Transverse colon (tissue), 4 donors: ENCODE results near the gene SCN5A. TPM values are rescaled to one million over a fixed set of nuclear protein-coding genes. Genes with fewer than 3 reads are reported as not detected.

Source experiments
- DNase-seq: peaks from one replicate; pipeline ENCODE4 v3.0.0-alpha.2; 2019
- H3K27ac ChIP-seq, 4 donors: fragments of 200-600 bp; sonication (generic); 2 replicates each; pipeline ENCODE4 v1.5.1; 2016 to 2018; ENCODE audit warnings: inconsistent platforms in 4 of 4
- H3K27me3 ChIP-seq: fragments of 200-600 bp; sonication (generic); 2 replicates; pipeline ENCODE4 v1.5.1; 2017; ENCODE audit warnings: inconsistent platforms
- H3K36me3 ChIP-seq, 4 donors: fragments of 200-600 bp; sonication (generic); 2 replicates each; pipeline ENCODE4 v1.5.1; 2017 to 2019; ENCODE audit warnings: inconsistent platforms in 4 of 4
- H3K4me1 ChIP-seq, 4 donors: fragments of 200-600 bp; sonication (generic); 2 replicates each; pipeline ENCODE4 v1.5.1; 2017 to 2020; ENCODE audit warnings: inconsistent platforms in 4 of 4
- H3K4me3 ChIP-seq, 4 donors: fragments of 200-600 bp; sonication (generic); 1 replicate in 1 of 4; 2 replicates in 3 of 4; pipeline versions ENCODE4 v1.5.1 to v1.6.1; 2017 to 2019; ENCODE audit warnings: inconsistent platforms in 4 of 4
- H3K9me3 ChIP-seq, 2 donors: fragments of 200-600 bp; sonication (generic); 2 replicates each; pipeline ENCODE4 v1.5.1; 2017 to 2019; ENCODE audit warnings: inconsistent platforms in 2 of 2
- EP300 ChIP-seq: sonication (generic); formaldehyde crosslinking; IDR thresholded peaks from one replicate; pipeline ENCODE4 v1.6.1; 2017; ENCODE audit warnings: antibody characterized with exemption, low read depth
- POLR2A ChIP-seq: fragments of 450-650 bp; IDR thresholded peaks from one replicate; pipeline ENCODE4 v1.6.1; 2016; ENCODE audit warnings: antibody characterized with exemption, mild to moderate bottlenecking, moderate library complexity
- POLR2AphosphoS5 ChIP-seq, 3 donors: sonication (generic); formaldehyde crosslinking; IDR thresholded peaks; one replicate each; pipeline ENCODE4 v1.6.1; 2016; ENCODE audit warnings: antibody characterized with exemption in 3 of 3
- WGBS, 2 donors: methylation state at CpG; one replicate each; pipeline ENCODE4 v1.1.5; 2018; ENCODE audit warnings: low coverage in 1 of 2; 5-methylcytosine and 5-hydroxymethylcytosine counted together
- in situ Hi-C, 4 donors: fragments of 200-750 bp; cut with MboI; loops; one replicate each; pipeline versions ENCODE4 v1.15.0 to v1.15.1; 2017; ENCODE audit warnings: low sequenced_read_pairs in 3 of 4, low pct_ligation_motif_present in 1 of 4, low pct_unique_long_range_greater_than_20kb in 1 of 4
- intact Hi-C: fragments of 100-400 bp; cut with DNase I; formaldehyde crosslinking; loops from one replicate; pipeline ENCODE4 v1.15.1; 2023; ENCODE audit warnings: low total_unique reads
- total RNA-seq, 4 donors: library from RNA; depleted of rRNA; stranded (reverse); fragments of >200 nt; gene quantifications; one replicate each; pipeline ENCODE4 v1.1.0, GENCODE V29; 2016
- TF ChIP-seq, protein P1 (sequence below), 5 experiments: fragments of 200-600 bp in 3 of 5; fragments of 450-650 bp in 2 of 5; sonication (generic) in 3 of 5; IDR thresholded peaks; 1 replicate in 2 of 5; 2 replicates in 3 of 5; pipeline ENCODE4 v1.5.1; 2016 to 2017; ENCODE audit warnings: antibody characterized with exemption in 5 of 5, inconsistent platforms in 3 of 5, mild to moderate bottlenecking in 2 of 5, moderate library complexity in 1 of 5

Gene SCN5A
- total RNA-seq, 4 donors from 2014 or later, result 0.16 to 0.27 TPM; not detected in 2

DNA sequence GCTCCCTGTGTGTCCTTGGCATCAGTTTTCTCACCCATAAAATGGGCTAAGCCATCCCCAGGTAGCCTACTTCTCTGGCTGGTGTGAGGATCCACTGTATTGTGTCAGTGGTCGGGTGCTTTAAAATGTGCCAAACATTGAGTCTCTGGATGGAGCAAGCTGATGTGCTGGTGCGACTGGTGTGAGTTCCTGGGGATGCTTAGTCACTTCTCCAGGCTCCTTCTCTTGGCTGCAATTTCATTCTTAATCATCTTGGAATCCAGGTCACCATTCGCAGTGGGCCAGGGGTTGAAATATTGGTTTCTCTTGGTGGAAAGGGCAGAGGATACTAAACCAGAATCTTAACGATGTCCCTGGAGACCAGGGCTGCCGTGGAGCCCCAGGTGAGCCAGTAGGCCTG lies 29.3 kb downstream of the SCN5A start:
- in situ Hi-C loops (no loop called here), intact Hi-C loops (no loop called here)
- Histone ChIP-seq H3K4me1 (no peaks in the 10 kb centered on the region), H3K36me3 (no peaks in the 10 kb centered on the region), H3K27me3 (no peaks in the 10 kb centered on the region), H3K4me3 (no peak overlapping the region), H3K27ac (no peak overlapping the region), H3K9me3 (no peaks in the 10 kb centered on the region)
- no peak for TF ChIP-seq EP300
- TF ChIP-seq, protein P1, sequence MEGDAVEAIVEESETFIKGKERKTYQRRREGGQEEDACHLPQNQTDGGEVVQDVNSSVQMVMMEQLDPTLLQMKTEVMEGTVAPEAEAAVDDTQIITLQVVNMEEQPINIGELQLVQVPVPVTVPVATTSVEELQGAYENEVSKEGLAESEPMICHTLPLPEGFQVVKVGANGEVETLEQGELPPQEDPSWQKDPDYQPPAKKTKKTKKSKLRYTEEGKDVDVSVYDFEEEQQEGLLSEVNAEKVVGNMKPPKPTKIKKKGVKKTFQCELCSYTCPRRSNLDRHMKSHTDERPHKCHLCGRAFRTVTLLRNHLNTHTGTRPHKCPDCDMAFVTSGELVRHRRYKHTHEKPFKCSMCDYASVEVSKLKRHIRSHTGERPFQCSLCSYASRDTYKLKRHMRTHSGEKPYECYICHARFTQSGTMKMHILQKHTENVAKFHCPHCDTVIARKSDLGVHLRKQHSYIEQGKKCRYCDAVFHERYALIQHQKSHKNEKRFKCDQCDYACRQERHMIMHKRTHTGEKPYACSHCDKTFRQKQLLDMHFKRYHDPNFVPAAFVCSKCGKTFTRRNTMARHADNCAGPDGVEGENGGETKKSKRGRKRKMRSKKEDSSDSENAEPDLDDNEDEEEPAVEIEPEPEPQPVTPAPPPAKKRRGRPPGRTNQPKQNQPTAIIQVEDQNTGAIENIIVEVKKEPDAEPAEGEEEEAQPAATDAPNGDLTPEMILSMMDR (IDR thresholded peaks at IDR 0.05), result no peak
- TF ChIP-seq POLR2AphosphoS5 (IDR thresholded peaks at IDR 0.05), result no peak
- TF ChIP-seq POLR2A, result no peak
- 83 to 84% methylated on average over 2 to 5 of the region's 5 CpGs for WGBS, 2 donors
- no peak for DNase-seq

DNA sequence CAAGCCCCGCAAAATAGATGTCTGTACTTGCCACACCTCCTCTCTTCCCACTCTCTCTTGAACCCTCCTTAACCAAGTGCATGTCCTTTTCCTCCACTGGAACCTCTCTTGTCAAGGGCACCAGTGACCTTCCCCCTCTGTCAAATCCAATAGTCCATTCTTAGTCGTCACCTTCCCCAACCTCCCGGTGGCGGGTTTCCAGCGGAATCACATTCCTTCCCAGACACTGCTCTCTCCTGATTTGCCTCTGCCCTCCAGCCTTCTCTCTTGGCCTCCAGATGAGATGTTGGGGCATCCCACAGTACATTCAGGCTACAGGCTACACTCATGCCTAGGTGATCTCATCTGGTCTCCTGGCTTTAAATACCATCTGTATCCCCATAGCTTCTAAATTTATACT lies 31.1 kb downstream of the SCN5A start:
- TF ChIP-seq POLR2AphosphoS5 (IDR thresholded peaks at IDR 0.05), result no peak
- TF ChIP-seq EP300, result no peak
- no peak for TF ChIP-seq POLR2A
- TF ChIP-seq, protein P1 (IDR thresholded peaks at IDR 0.05), result no peak
- in situ Hi-C loops, result no loop called here
- 73 to 85% methylated on average over 5 of the region's 5 CpGs for WGBS, 2 donors
- intact Hi-C loops, result no loop called here
- no peak overlapping the region for H3K4me3 ChIP-seq
- no peaks in the 10 kb centered on the region for H3K4me1 ChIP-seq
- no peak overlapping the region for H3K27ac ChIP-seq
- DNase-seq, result no peak
- no peaks in the 10 kb centered on the region for H3K9me3 ChIP-seq
- H3K27me3 ChIP-seq, result no peaks in the 10 kb centered on the region
- no peaks in the 10 kb centered on the region for H3K36me3 ChIP-seq

DNA sequence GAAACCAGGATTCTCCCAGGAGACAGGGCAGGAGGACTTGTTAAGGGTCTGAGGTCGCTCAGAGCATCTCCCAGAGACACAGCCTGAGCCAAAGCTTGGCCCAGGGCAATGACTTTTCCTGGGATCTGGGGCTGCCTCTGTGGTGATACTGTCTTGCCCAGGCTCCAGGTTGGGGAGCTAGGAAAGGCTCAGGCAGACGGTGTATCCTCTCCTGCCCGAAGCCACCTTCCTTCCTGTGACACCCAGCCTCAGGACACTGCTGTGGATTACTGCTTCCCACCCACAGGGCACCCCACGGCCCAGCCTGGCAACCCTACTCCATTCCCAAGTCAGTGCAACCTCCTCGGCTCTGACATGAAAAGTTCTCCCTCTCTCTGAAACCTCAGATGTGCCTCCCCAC lies 31.9 kb downstream of the SCN5A start:
- no peak overlapping the region for H3K27ac ChIP-seq
- TF ChIP-seq, protein P1 (IDR thresholded peaks at IDR 0.05), result no peak
- TF ChIP-seq POLR2AphosphoS5 (IDR thresholded peaks at IDR 0.05) (no peak), EP300 (no peak), POLR2A (no peak)
- no peaks in the 10 kb centered on the region for H3K36me3 ChIP-seq
- no peak overlapping the region for H3K4me3 ChIP-seq
- H3K4me1 ChIP-seq, result no peaks in the 10 kb centered on the region
- intact Hi-C loops (no loop called here), in situ Hi-C loops (no loop called here)
- H3K27me3 ChIP-seq, result no peaks in the 10 kb centered on the region
- no peak for DNase-seq
- WGBS, 2 donors, result 61% methylated on average over 5 of the region's 5 CpGs; no CpG with 5 or more reads in 1 of the 2 donors
- H3K9me3 ChIP-seq, result no peaks in the 10 kb centered on the region

DNA sequence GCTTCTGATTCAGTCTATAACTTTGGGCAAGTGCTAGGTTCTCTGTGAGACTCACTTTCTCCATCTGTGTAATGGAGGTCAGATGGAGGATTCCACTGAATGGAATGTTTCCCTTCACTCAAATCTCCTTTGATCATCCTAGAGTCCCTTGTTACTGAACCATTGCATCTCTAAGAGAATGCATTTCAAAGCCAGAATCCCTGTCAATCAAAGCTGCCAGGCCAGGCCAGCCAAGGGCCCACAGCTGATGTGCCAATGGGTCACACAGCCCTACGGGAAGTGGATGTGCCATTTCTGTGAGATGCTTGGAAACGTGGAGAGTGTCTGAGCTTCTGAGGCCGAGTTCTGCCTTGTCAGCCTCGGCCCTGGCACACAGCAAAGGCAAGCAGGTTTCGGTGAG lies 32.4 kb downstream of the SCN5A start:
- 75% methylated on average over 5 of the region's 5 CpGs; no CpG with 5 or more reads in 1 of the 2 donors for WGBS, 2 donors
- Histone ChIP-seq H3K4me3 (no peak overlapping the region), H3K36me3 (no peaks in the 10 kb centered on the region), H3K27me3 (no peaks in the 10 kb centered on the region), H3K9me3 (no peaks in the 10 kb centered on the region), H3K4me1 (no peaks in the 10 kb centered on the region), H3K27ac (no peak overlapping the region)
- in situ Hi-C loops, result no loop called here
- TF ChIP-seq POLR2A (no peak), POLR2AphosphoS5 (IDR thresholded peaks at IDR 0.05) (no peak), EP300 (no peak)
- TF ChIP-seq, protein P1 (IDR thresholded peaks at IDR 0.05), result no peak
- intact Hi-C loops, result no loop called here
- DNase-seq, result no peak
